SU-DHL-6 (cell line): Measurements from ENCODE around the gene ELF2.

Experiments used
- CTCF ChIP-seq: fragments of 200-600 bp; sonication (generic); IDR thresholded peaks from one replicate; pipeline ENCODE4 v1.5.1; 2017; ENCODE audit warnings: antibody characterized with exemption, mild to moderate bottlenecking, low read length, moderate library complexity; ENCODE audit not compliant: insufficient read depth, poor library complexity, severe bottlenecking
- EZH2phosphoT487 ChIP-seq: fragments of 200-600 bp; sonication (generic), shearing (Covaris generic); conservative IDR thresholded peaks from 2 replicates; pipeline ENCODE4 v1.6.1; 2018; ENCODE audit warnings: mild to moderate bottlenecking, antibody characterized with exemption, low read length, moderate library complexity, mixed read lengths

GRCh38 chr4:139153411-139154133, 23.4 kb downstream of the ELF2 start:
- TF ChIP-seq CTCF, result no peak
- no peak for TF ChIP-seq EZH2phosphoT487
